ENCODE data around the gene LIN54. TPM values are rescaled to one million over a fixed set of nuclear protein-coding genes. Genes with fewer than 3 reads are reported as not detected.
"Not testable (repeated sequence)": the region's sequence is repeated elsewhere in the genome, so short reads cannot be mapped to it uniquely, and the experiment has no call there.

Gene LIN54
- total RNA-seq = 31.9 and 32.5 TPM in 2 replicates

GRCh38 chr4:83010522-83011318 is at the start of gene LIN54:
Gene LIN54 (minus strand): TSS chr4:83010823. CDS start chr4:82984844, 25,979 bp downstream.
- intact Hi-C loops (cut with micrococcal nuclease) = loop anchor here (1.0 to 5.0 kb wide), 9 partner anchors 22 to 723 kb away; partner anchors contain the start of genes ABRAXAS1, COPS4, COQ2 and HNRNPD

GRCh38 chr4:83054928-83055327 is 44.3 kb upstream of the LIN54 start:
- intact Hi-C loops (cut with micrococcal nuclease) = loop anchor here (1.0 to 2.0 kb wide), 3 partner anchors 198 to 228 kb away; no protein-coding TSS in a partner anchor

GRCh38 chr4:83048781-83049180 is 38.2 kb upstream of the LIN54 start:
- intact Hi-C loops (cut with micrococcal nuclease) = not testable (repeated sequence)

GRCh38 chr4:83046693-83047473 is 36.3 kb upstream of the LIN54 start:
- intact Hi-C loops (cut with micrococcal nuclease) = no loop called here

GRCh38 chr4:83043801-83044407 is 33.3 kb upstream of the LIN54 start:
- intact Hi-C loops (cut with micrococcal nuclease) = no loop called here

GRCh38 chr4:83043157-83043556 is 32.5 kb upstream of the LIN54 start:
- intact Hi-C loops (cut with micrococcal nuclease) = not testable (repeated sequence)

GRCh38 chr4:83040269-83040668 is 29.6 kb upstream of the LIN54 start:
- intact Hi-C loops (cut with micrococcal nuclease) = no loop called here

- intact Hi-C loops (cut with micrococcal nuclease) = loop anchor here (5.0 kb wide), 1 partner anchor 185 kb away; no protein-coding TSS in a partner anchor
Measured at GRCh38 chr4:83036991-83037665, 26.5 kb upstream of the LIN54 start.

- intact Hi-C loops (cut with micrococcal nuclease) = loop anchor here (1.0 to 5.0 kb wide), 11 partner anchors 22 to 661 kb away; partner anchors contain the start of genes ABRAXAS1, COQ2, HELQ and LIN54
Measured at GRCh38 chr4:83034630-83035494, 24.2 kb upstream of the LIN54 start, which contains the start of gene COPS4. Gene COPS4 (plus strand): TSS chr4:83035183. CDS start chr4:83035225, 42 bp downstream.

- intact Hi-C loops (cut with micrococcal nuclease) = no loop called here
Measured at GRCh38 chr4:83029688-83030087, 19.1 kb upstream of the LIN54 start.

GRCh38 chr4:83028976-83029375 is 18.4 kb upstream of the LIN54 start:
- intact Hi-C loops (cut with micrococcal nuclease) = no loop called here

GRCh38 chr4:83025563-83025962 is 14.9 kb upstream of the LIN54 start:
- intact Hi-C loops (cut with micrococcal nuclease) = no loop called here

- intact Hi-C loops (cut with micrococcal nuclease) = no loop called here
Measured at GRCh38 chr4:83024233-83024632, 13.6 kb upstream of the LIN54 start.

GRCh38 chr4:83023599-83023998 is 13.0 kb upstream of the LIN54 start:
- intact Hi-C loops (cut with micrococcal nuclease) = not testable (repeated sequence)

GRCh38 chr4:83022724-83023450 is 12.3 kb upstream of the LIN54 start:
- intact Hi-C loops (cut with micrococcal nuclease) = no loop called here

GRCh38 chr4:83019794-83020494 is 9.3 kb upstream of the LIN54 start:
- intact Hi-C loops (cut with micrococcal nuclease) = no loop called here

- intact Hi-C loops (cut with micrococcal nuclease) = loop anchor here (1.0 to 5.0 kb wide), 5 partner anchors 20 to 727 kb away; no protein-coding TSS in a partner anchor
Measured at GRCh38 chr4:83013902-83014301, 3.3 kb upstream of the LIN54 start.

GRCh38 chr4:83013420-83013867 is 2.8 kb upstream of the LIN54 start:
- intact Hi-C loops (cut with micrococcal nuclease) = loop anchor here (1.0 to 5.0 kb wide), 5 partner anchors 21 to 726 kb away; no protein-coding TSS in a partner anchor

Data from T-helper 2 cell treated with Interferon-gamma antibody and Interleukin-4, amounts not matched to agents 100 ng/mL and 5 ng/mL, for 36 hours (primary cell).